Osteocyte (in vitro differentiated cells): ENCODE data around the gene MBD1. TPM values are rescaled to one million over a fixed set of nuclear protein-coding genes. Genes with fewer than 3 reads are reported as not detected.

Experiments
- DNase-seq: peaks from one replicate; pipeline ENCODE4 v3.0.0; 2021; ENCODE audit warnings: mixed read lengths; ENCODE audit not compliant: unreplicated experiment; ENCODE audit errors: extremely low spot score
- H3K27ac Mint-ChIP-seq: one replicate; pipeline ENCODE4 v1.8.0; 2021; ENCODE audit warnings: mild to moderate bottlenecking, mixed read lengths; ENCODE audit not compliant: unreplicated experiment
- H3K27me3 Mint-ChIP-seq: one replicate; pipeline ENCODE4 v1.8.0; 2021; ENCODE audit warnings: mixed read lengths; ENCODE audit not compliant: unreplicated experiment
- H3K36me3 Mint-ChIP-seq: one replicate; pipeline ENCODE4 v1.8.0; 2021; ENCODE audit warnings: mixed read lengths; ENCODE audit not compliant: unreplicated experiment
- H3K4me1 Mint-ChIP-seq: one replicate; pipeline ENCODE4 v1.8.0; 2021; ENCODE audit warnings: mixed read lengths; ENCODE audit not compliant: unreplicated experiment
- H3K4me3 Mint-ChIP-seq: one replicate; pipeline ENCODE4 v1.8.0; 2021; ENCODE audit warnings: mild to moderate bottlenecking, moderate library complexity, mixed read lengths; ENCODE audit not compliant: unreplicated experiment
- H3K9me3 Mint-ChIP-seq: one replicate; pipeline ENCODE4 v1.8.0; 2021; ENCODE audit warnings: mixed read lengths; ENCODE audit not compliant: unreplicated experiment
- total RNA-seq: library from RNA; stranded (reverse); gene quantifications from 2 replicates; pipeline ENCODE4 v1.2.1, GENCODE V29; 2021
- TF ChIP-seq, protein P1 (sequence below): fragments of 200-600 bp; sonication (generic); IDR thresholded peaks from 2 replicates; pipeline ENCODE4 v1.5.0; 2021; ENCODE audit warnings: antibody characterized with exemption, mild to moderate bottlenecking, moderate library complexity

The MBD1 gene
- total RNA-seq, 1 donor from 2014 or later, result 69.9 TPM

DNA sequence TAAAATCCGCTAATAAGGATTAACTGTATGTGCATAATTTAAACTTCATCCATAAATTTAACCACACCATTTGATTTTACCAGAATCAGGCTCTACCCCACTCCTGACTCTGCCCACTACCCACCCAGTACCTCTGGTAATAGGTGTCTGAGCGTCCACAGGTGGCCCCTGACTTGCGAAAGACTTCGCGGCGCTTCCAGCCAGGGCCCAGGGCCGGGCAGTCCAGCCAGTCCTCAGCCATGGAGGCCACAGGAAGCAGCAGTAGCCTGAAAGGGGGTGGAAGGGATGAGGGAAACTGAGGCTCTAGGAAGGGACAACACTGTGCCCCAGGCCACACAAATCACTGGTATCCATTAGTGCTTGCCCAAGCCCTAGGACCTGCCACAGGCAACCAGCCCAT lies 1.6 kb downstream of the MBD1 start:
- Mint-ChIP-seq H3K4me3 (peak overlapping the region; percentile 95), H3K27me3 (no peaks in the 10 kb centered on the region), H3K4me1 (peaks cover 27% of the 10 kb centered on the region), H3K36me3 (peaks cover 42% of the 10 kb centered on the region), H3K9me3 (no peaks in the 10 kb centered on the region), H3K27ac (no peak overlapping the region)
- TF ChIP-seq, protein P1, sequence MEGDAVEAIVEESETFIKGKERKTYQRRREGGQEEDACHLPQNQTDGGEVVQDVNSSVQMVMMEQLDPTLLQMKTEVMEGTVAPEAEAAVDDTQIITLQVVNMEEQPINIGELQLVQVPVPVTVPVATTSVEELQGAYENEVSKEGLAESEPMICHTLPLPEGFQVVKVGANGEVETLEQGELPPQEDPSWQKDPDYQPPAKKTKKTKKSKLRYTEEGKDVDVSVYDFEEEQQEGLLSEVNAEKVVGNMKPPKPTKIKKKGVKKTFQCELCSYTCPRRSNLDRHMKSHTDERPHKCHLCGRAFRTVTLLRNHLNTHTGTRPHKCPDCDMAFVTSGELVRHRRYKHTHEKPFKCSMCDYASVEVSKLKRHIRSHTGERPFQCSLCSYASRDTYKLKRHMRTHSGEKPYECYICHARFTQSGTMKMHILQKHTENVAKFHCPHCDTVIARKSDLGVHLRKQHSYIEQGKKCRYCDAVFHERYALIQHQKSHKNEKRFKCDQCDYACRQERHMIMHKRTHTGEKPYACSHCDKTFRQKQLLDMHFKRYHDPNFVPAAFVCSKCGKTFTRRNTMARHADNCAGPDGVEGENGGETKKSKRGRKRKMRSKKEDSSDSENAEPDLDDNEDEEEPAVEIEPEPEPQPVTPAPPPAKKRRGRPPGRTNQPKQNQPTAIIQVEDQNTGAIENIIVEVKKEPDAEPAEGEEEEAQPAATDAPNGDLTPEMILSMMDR, result no peak
- DNase-seq, result no peak

DNA sequence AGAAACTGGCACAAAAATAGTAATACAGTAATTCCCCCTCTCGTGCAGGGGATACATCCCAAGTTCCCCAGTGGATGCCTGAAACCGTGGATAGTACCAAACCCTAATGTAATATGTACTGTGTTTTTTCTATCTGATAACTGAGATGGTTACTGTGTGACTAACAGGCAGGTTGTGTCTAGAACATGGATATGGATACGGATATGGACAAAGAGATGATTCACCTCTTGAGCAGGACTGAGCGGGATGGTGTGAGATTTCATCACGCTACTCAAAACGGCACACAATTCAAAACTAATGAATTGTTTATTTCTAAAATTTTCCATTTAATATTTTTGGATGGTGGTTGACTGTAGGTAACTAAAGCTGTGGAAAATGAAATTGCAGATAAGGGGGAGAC lies 3.4 kb downstream of the MBD1 start:
- Mint-ChIP-seq H3K4me1 (peaks cover 23% of the 10 kb centered on the region), H3K4me3 (no peak overlapping the region), H3K27ac (no peak overlapping the region), H3K9me3 (no peaks in the 10 kb centered on the region), H3K27me3 (no peaks in the 10 kb centered on the region), H3K36me3 (peaks cover 44% of the 10 kb centered on the region)
- DNase-seq, result no peak
- TF ChIP-seq, protein P1, result no peak

DNA sequence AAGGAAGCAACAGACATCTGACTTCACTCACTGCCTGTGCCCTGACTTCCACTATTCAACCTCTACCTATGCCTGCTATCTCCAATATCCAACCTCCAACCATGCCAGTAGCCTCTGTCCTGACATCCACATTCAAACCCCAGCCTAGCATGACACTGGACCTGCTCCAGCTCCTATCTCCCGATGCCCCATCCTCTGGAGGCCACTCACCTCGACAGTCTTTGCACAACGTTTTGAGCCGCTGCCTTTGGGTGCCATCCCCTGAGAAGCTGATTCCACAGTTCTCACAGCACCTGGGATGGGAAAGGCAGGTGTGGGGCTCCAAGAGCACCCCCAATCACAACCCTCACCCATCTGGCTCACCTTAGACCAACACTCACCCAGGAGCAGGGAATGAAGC lies 4.9 kb downstream of the MBD1 start:
- peaks cover 17% of the 10 kb centered on the region for H3K4me1 Mint-ChIP-seq
- H3K36me3 Mint-ChIP-seq, result peaks cover 55% of the 10 kb centered on the region
- no peaks in the 10 kb centered on the region for H3K9me3 Mint-ChIP-seq
- no peak overlapping the region for H3K4me3 Mint-ChIP-seq
- no peak overlapping the region for H3K27ac Mint-ChIP-seq
- peak; percentile 76 for DNase-seq
- no peaks in the 10 kb centered on the region for H3K27me3 Mint-ChIP-seq
- TF ChIP-seq, protein P1, result no peak

DNA sequence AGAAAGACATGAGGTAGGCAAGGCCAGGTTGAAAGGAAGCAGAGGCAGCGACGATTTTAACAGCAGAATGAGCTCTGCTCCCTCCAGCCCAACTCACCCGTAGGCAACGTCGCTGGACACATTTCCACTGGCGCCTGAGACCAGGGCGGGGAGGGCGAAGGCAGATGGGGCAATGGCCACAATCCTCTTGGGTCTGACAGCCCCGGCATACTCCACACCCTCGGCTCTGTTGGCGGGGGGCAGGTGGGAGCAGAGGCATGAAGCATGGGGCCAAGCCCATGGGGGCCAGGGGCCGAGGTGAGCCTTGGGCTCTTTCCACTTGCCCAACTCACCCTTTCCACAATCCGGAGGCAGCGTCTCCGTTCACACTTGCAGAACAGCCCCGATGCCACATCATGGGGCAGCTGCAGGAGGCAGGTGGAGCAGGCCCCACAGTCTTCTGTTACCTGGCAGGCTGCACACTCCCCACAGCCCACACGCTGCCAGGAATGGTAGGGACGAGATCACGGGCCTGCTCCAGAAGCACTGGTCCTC lies 5.8 kb downstream of the MBD1 start:
- TF ChIP-seq, protein P1, result no peak
- DNase-seq, result peak; percentile 80
- H3K36me3 Mint-ChIP-seq, result peaks cover 62% of the 10 kb centered on the region
- no peak overlapping the region for H3K27ac Mint-ChIP-seq
- peaks cover 11% of the 10 kb centered on the region for H3K4me1 Mint-ChIP-seq
- no peaks in the 10 kb centered on the region for H3K9me3 Mint-ChIP-seq
- no peak overlapping the region for H3K4me3 Mint-ChIP-seq
- no peaks in the 10 kb centered on the region for H3K27me3 Mint-ChIP-seq

DNA sequence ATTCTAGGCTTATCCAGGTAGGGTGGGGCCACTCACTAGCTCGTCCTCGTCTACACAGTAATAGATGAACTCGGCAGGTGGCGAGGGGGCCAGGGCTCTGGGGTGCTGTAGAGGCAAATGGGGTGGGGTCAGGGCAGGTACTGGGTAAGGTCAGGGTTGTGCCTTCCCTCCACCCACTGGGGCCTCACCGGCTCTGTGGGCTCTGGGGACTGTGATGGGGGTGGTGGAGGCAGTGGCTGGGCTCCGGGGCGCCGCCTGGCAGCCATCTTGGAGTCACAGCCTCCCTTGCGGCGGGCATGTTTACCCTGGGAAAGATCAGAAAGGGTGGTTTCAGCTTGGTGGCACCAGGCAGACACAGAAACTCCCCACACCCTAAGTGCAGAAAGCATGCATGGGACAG lies 6.4 kb downstream of the MBD1 start:
- no peak for DNase-seq
- no peak overlapping the region for H3K27ac Mint-ChIP-seq
- no peaks in the 10 kb centered on the region for H3K27me3 Mint-ChIP-seq
- H3K4me3 Mint-ChIP-seq, result no peak overlapping the region
- H3K36me3 Mint-ChIP-seq, result peaks cover 65% of the 10 kb centered on the region
- TF ChIP-seq, protein P1, result no peak
- H3K4me1 Mint-ChIP-seq, result peaks cover 5% of the 10 kb centered on the region
- H3K9me3 Mint-ChIP-seq, result no peaks in the 10 kb centered on the region
